Upper lobe of left lung (tissue), 4 donors: ENCODE measurements around the gene RNF222.
A peak's percentile ranks its signal among the peaks of the same experiment; 100 is the strongest.

Source experiments
- EP300 ChIP-seq, 4 donors: sonication (generic); formaldehyde crosslinking; IDR thresholded peaks; one replicate each; pipeline ENCODE4 v1.5.1; 2017; ENCODE audit warnings: antibody characterized with exemption in 4 of 4, control low read depth in 2 of 4
- POLR2A ChIP-seq, 4 donors: fragments of 450-650 bp; IDR thresholded peaks; one replicate each; pipeline ENCODE4 v1.5.1; 2016 to 2017; ENCODE audit warnings: antibody characterized with exemption in 4 of 4, mild to moderate bottlenecking in 2 of 4
- POLR2AphosphoS5 ChIP-seq, 2 donors: sonication (generic); formaldehyde crosslinking; IDR thresholded peaks; one replicate each; pipeline ENCODE4 v1.5.1; 2017; ENCODE audit warnings: antibody characterized with exemption in 2 of 2
- TF ChIP-seq, protein P1 (sequence below), 6 experiments: fragments of 450-650 bp in 4 of 6; fragments of 200-600 bp in 2 of 6; sonication (generic) in 2 of 6; IDR thresholded peaks; one replicate each; pipeline ENCODE4 v1.5.1; 2016 to 2019; ENCODE audit warnings: antibody characterized with exemption in 6 of 6

DNA sequence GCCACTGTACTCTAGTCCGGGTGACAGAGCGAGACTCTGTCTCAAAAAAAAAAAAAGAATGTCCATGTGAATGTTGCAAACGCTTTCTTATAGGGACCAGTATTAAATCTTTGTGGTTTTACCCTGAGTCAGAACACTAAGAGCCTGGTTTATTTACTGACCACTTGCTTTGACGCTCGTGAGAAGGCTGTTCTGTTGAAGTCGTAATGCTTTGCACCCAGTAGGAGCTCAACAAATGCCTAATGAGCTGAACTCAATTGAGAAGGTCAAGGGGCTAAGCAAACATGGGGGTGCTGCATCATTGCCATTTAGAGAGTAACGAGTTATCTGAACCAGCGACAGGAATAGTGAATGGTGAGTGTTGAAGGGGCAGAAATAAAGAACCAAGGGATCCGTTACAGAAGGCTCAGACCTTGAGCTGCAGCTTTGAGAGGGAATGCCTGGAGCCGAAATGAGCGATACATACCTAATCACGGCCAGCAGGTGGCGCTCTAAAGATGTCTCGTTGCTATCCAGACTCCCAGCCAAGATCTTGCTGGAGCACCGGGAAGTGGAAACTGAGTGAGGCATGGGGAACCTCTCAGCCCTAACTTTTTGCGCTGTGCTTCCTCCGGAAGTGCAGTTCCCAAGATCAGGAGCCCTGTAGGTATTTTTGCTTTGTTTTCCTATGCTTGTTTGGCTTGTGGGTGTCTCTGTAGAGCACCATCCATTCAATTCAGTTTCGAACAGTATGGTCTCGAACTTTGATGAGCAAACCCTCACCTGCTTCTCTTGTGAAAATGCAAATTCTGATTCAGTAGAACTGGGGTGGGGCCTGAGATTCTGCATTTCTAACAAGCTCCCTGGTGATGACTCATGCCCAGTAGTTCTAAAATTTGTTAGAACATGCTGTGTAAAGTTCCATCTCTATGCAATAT is 12.6 kb upstream of the RNF222 start:
- TF ChIP-seq, protein P1, sequence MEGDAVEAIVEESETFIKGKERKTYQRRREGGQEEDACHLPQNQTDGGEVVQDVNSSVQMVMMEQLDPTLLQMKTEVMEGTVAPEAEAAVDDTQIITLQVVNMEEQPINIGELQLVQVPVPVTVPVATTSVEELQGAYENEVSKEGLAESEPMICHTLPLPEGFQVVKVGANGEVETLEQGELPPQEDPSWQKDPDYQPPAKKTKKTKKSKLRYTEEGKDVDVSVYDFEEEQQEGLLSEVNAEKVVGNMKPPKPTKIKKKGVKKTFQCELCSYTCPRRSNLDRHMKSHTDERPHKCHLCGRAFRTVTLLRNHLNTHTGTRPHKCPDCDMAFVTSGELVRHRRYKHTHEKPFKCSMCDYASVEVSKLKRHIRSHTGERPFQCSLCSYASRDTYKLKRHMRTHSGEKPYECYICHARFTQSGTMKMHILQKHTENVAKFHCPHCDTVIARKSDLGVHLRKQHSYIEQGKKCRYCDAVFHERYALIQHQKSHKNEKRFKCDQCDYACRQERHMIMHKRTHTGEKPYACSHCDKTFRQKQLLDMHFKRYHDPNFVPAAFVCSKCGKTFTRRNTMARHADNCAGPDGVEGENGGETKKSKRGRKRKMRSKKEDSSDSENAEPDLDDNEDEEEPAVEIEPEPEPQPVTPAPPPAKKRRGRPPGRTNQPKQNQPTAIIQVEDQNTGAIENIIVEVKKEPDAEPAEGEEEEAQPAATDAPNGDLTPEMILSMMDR (IDR thresholded peaks at IDR 0.05): peak; percentile 75 to 90 (median 86)
- TF ChIP-seq POLR2AphosphoS5 (IDR thresholded peaks at IDR 0.05) (peak; percentile 31 to 48), POLR2A (IDR thresholded peaks at IDR 0.05) (no peak), EP300 (IDR thresholded peaks at IDR 0.05) (no peak)
